MM.1S (cell line): ENCODE data around the gene NUDC.

ENCODE experiments used
- CTCF ChIP-seq: fragments of 300-600 bp; sonication (generic); IDR thresholded peaks from 2 replicates; pipeline ENCODE4 v1.5.1; 2016; ENCODE audit warnings: antibody characterized with exemption, low read length, mixed read lengths
- EZH2phosphoT487 ChIP-seq: fragments of 300-600 bp; sonication (generic); IDR thresholded peaks from 2 replicates; pipeline ENCODE4 v1.6.1; 2018; ENCODE audit warnings: antibody characterized with exemption, low read length

- peak; percentile 52 for TF ChIP-seq CTCF
- no peak for TF ChIP-seq EZH2phosphoT487
These were observed 34.4 kb upstream of the NUDC start for GRCh38 chr1:26887125-26887524.
